ENCODE data around the gene ZRANB1. TPM values are rescaled to one million over a fixed set of nuclear protein-coding genes. Genes with fewer than 3 reads are reported as not detected.

Gene ZRANB1
- total RNA-seq, 1 experiment from 2014 or later = 22.6 TPM

DNA sequence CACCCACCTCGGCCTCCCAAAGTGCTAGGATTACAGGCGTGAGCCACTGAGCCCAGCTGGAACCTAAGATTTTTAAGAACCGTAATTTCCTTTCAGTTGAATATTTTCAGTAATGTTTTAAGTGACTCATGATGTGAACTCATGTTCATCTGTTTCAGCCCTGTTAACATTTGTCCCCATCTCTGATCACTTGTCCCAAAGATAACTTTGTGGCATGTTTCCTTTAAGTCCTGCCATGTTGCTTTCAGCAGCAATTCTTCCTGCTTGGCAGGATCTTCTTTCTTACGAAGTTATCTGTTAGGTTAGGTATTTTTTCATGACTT is 19.3 kb downstream of the ZRANB1 start:
- no peak for DNase-seq (ENCODE audit: low spot score)
- ChIA-PET CTCF (no interaction called here), POLR2A (ENCODE audit: low non-redundant PET) (no interaction called here)
- H3K4me3 ChIP-seq (ENCODE audit: low read depth, low read length, poor library complexity, severe bottlenecking) = no peak overlapping the region
- no peaks in the 10 kb centered on the region for H3K27me3 ChIP-seq (replicated peaks; ENCODE audit: insufficient read depth, low read depth, low read length, poor library complexity)
- intact Hi-C loops (cut with micrococcal nuclease; ENCODE audit: unreplicated experiment) = no loop called here
- no peaks in the 10 kb centered on the region for H3K9me3 ChIP-seq (ENCODE audit: low read depth, low read length, poor library complexity, severe bottlenecking)
- no peak overlapping the region for H3K27ac ChIP-seq (ENCODE audit: low read depth, low read length, poor library complexity, severe bottlenecking)
- H3K4me1 ChIP-seq (ENCODE audit: insufficient read depth, low read length, poor library complexity, severe bottlenecking) = peaks cover 15% of the 10 kb centered on the region
- no peaks in the 10 kb centered on the region for H3K36me3 ChIP-seq (ENCODE audit: insufficient read depth, low read length, poor library complexity, severe bottlenecking)
- BruUV-seq (replicated peaks) = no TSS peak
- TF ChIP-seq, protein P1, sequence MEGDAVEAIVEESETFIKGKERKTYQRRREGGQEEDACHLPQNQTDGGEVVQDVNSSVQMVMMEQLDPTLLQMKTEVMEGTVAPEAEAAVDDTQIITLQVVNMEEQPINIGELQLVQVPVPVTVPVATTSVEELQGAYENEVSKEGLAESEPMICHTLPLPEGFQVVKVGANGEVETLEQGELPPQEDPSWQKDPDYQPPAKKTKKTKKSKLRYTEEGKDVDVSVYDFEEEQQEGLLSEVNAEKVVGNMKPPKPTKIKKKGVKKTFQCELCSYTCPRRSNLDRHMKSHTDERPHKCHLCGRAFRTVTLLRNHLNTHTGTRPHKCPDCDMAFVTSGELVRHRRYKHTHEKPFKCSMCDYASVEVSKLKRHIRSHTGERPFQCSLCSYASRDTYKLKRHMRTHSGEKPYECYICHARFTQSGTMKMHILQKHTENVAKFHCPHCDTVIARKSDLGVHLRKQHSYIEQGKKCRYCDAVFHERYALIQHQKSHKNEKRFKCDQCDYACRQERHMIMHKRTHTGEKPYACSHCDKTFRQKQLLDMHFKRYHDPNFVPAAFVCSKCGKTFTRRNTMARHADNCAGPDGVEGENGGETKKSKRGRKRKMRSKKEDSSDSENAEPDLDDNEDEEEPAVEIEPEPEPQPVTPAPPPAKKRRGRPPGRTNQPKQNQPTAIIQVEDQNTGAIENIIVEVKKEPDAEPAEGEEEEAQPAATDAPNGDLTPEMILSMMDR (conservative IDR thresholded peaks at IDR 0.05; ENCODE audit: low read depth, low read length) = no peak
- no peak for TF ChIP-seq EZH2 (IDR thresholded peaks at IDR 0.05; ENCODE audit: borderline replicate concordance, low read depth, low read length, poor library complexity, severe bottlenecking)

DNA sequence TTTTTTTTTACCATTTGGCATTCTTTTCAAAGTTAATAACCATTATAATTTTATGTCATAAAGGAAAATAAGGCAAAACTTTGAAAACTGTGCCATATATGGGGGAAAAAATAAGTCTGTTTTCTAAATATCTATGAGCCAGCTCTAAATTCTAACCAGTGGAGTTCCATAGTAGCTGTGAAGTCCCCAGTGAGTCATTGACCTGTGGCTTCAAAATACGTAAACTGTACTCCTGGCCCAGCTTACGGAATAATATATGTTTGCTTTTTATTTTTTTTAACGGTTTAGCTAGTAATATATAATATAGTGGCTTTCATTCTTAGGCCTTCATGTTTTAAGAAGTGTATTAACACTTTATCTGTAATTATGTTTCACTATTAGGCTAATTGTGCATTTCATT is 20.5 kb downstream of the ZRANB1 start:
- POLR2A ChIA-PET (ENCODE audit: low non-redundant PET) = no interaction called here
- TF ChIP-seq, protein P1 (conservative IDR thresholded peaks at IDR 0.05; ENCODE audit: low read depth, low read length) = no peak
- TF ChIP-seq EZH2 (IDR thresholded peaks at IDR 0.05; ENCODE audit: borderline replicate concordance, low read depth, low read length, poor library complexity, severe bottlenecking) = no peak
- Histone ChIP-seq H3K9me3 (ENCODE audit: low read depth, low read length, poor library complexity, severe bottlenecking) (no peaks in the 10 kb centered on the region), H3K36me3 (ENCODE audit: insufficient read depth, low read length, poor library complexity, severe bottlenecking) (peaks cover 5% of the 10 kb centered on the region), H3K4me3 (ENCODE audit: low read depth, low read length, poor library complexity, severe bottlenecking) (no peak overlapping the region), H3K27ac (ENCODE audit: low read depth, low read length, poor library complexity, severe bottlenecking) (no peak overlapping the region), H3K27me3 (replicated peaks; ENCODE audit: insufficient read depth, low read depth, low read length, poor library complexity) (no peaks in the 10 kb centered on the region), H3K4me1 (ENCODE audit: insufficient read depth, low read length, poor library complexity, severe bottlenecking) (peaks cover 3% of the 10 kb centered on the region)
- CTCF ChIA-PET = no interaction called here
- no TSS peak for BruUV-seq (replicated peaks)
- no peak for DNase-seq (ENCODE audit: low spot score)
- intact Hi-C loops (cut with micrococcal nuclease; ENCODE audit: unreplicated experiment) = no loop called here

GRCh38 chr10:124963866-124964720 is 22.2 kb downstream of the ZRANB1 start:
- BruUV-seq (replicated peaks) = no TSS peak
- ChIA-PET POLR2A (ENCODE audit: low non-redundant PET) (no interaction called here), CTCF (no interaction called here)
- Histone ChIP-seq H3K9me3 (ENCODE audit: low read depth, low read length, poor library complexity, severe bottlenecking) (no peaks in the 10 kb centered on the region), H3K4me1 (ENCODE audit: insufficient read depth, low read length, poor library complexity, severe bottlenecking) (no peaks in the 10 kb centered on the region), H3K27ac (ENCODE audit: low read depth, low read length, poor library complexity, severe bottlenecking) (no peak overlapping the region), H3K27me3 (replicated peaks; ENCODE audit: insufficient read depth, low read depth, low read length, poor library complexity) (no peaks in the 10 kb centered on the region), H3K4me3 (ENCODE audit: low read depth, low read length, poor library complexity, severe bottlenecking) (no peak overlapping the region), H3K36me3 (ENCODE audit: insufficient read depth, low read length, poor library complexity, severe bottlenecking) (peaks cover 7% of the 10 kb centered on the region)
- TF ChIP-seq, protein P1 (conservative IDR thresholded peaks at IDR 0.05; ENCODE audit: low read depth, low read length) = no peak
- no peak for TF ChIP-seq EZH2 (IDR thresholded peaks at IDR 0.05; ENCODE audit: borderline replicate concordance, low read depth, low read length, poor library complexity, severe bottlenecking)
- no peak for DNase-seq (ENCODE audit: low spot score)
- intact Hi-C loops (cut with micrococcal nuclease; ENCODE audit: unreplicated experiment) = no loop called here

Measured in A673 (cell line).